GM18909 (cell line): ENCODE measurements around the gene CNKSR1.

ENCODE experiments used
- ATAC-seq: cut with Tn5 transposase; IDR thresholded peaks from one replicate; pipeline ENCODE4 v1.9.1; 2021; ENCODE audit warnings: mild to moderate bottlenecking; ENCODE audit not compliant: unreplicated experiment, poor library complexity

Gene CNKSR1

GRCh38 chr1:26180010-26180506, 2.8 kb downstream of the CNKSR1 start:
- ATAC-seq: no peak

DNA sequence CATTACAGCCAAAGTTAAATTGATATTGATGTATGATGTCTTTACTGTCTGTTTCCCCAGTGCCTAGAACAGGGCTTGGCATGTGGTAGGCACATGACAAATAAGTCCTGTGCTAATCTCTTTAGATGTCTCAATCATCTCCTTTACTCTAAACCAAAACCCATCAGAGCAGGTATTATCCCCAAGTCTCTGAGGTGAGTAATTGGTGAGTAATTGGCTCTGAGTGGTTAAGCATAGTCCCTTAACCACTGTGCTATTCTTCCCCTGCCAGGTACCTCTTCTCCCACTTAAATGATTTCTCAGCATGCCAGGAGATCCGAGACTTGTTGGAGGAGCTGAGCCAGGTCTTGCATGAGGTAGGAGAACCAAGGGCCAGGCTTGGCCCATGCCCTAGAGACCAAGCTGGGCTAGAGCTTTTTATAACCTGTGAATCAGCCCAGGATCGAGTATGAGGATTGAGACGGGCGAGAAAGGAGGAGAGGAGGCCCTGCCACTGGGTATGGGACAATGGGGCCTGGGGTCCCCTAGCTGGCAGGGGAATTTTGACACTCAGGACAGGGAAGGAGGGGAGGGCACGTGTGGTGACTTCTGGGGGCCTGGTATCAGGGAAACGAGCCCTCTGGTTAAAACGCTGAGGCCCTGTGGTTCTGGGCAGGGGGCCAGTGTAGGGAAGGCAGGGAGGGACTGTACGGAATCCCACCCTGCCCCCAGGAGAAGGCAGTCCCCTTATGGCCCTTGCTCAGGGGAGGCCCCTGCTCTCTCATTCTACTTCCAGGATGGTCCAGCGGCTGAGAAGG, 4.5 kb downstream of the CNKSR1 start:
- no peak for ATAC-seq

DNA sequence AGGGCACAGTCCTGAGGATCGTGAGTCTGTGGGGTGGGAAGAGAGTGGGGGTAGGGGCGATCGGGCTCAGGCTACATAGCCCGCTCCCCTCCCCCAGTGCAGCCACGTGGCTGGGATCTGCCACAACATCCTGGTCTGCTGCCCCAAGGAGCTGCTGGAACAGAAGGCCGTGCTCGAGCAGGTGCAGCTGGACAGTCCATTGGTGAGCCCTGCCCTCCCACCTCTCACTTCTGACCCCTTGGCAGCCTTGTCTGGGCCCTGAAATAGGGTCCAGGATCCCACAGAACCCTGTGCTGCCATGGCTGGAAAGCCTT, 5.0 kb downstream of the CNKSR1 start:
- ATAC-seq: no peak

- ATAC-seq: no peak
Measured at GRCh38 chr1:26184086-26184485, 6.8 kb downstream of the CNKSR1 start.

GRCh38 chr1:26184883-26185282, 7.6 kb downstream of the CNKSR1 start:
- ATAC-seq: no peak

- ATAC-seq: no peak
Measured at GRCh38 chr1:26187882-26188281, 10.6 kb downstream of the CNKSR1 start.

DNA sequence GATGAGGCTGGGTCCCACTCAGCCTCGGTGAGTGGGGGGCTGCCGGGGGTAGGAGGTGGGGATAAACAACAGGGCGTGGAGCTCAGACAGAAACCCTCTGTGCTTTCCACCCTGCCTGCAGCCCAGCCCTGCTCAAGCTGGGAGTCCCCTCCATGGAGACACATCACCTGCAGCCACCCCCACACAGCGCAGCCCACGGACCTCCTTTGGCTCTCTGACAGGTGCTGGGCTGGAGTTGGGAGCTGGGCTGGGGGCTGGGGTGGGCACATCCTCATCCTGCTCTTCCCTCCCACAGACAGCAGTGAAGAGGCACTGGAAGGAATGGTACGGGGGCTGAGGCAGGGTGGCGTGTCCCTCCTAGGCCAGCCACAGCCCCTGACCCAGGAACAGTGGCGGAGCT, 11.2 kb downstream of the CNKSR1 start:
- ATAC-seq: no peak

DNA sequence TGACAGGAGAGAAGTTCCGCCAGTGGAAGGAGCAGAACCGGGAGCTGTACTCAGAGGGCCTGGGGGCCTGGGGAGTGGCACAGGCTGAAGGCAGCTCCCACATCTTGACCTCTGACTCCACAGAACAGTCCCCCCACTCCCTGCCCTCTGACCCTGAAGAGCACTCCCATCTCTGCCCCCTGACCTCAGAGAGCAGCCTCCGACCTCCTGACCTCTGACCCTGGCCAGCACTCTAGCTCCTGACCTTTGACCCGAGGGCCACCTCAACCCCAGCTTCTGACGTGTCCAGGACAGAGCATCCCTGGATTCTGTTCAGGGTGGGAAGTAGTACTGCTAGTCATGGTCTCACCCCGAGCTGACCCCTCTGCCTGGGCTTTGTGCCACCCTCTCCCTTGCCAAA, 12.0 kb downstream of the CNKSR1 start:
- no peak for ATAC-seq

- no peak for ATAC-seq
Measured at GRCh38 chr1:26189751-26190275, 12.5 kb downstream of the CNKSR1 start.

- ATAC-seq: no peak
Measured at GRCh38 chr1:26190373-26190987, 13.2 kb downstream of the CNKSR1 start, which contains the start of gene CATSPER4. Gene CATSPER4 (plus strand): TSS chr1:26190602. CDS start chr1:26190628, 26 bp downstream.

GRCh38 chr1:26191739-26192138, 14.4 kb downstream of the CNKSR1 start:
- ATAC-seq: no peak

DNA sequence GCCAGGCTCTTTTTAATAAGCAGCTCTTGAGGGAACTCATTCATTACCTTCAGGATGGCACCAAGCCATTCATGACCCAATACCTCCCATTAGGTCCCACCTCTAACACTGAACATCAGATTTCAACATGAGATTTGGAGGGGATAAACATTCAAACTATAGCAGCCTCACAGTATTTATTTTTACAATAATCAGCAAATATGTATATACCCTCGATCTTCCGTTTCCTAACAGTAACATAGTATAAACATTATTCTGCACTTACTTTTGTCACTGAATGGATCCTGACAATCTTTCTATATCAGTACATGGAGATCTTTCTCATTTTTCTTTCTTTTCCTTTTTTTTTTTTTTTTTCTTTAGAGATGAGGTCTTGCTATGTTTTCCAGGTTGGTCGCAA, 18.5 kb downstream of the CNKSR1 start:
- ATAC-seq: no peak

DNA sequence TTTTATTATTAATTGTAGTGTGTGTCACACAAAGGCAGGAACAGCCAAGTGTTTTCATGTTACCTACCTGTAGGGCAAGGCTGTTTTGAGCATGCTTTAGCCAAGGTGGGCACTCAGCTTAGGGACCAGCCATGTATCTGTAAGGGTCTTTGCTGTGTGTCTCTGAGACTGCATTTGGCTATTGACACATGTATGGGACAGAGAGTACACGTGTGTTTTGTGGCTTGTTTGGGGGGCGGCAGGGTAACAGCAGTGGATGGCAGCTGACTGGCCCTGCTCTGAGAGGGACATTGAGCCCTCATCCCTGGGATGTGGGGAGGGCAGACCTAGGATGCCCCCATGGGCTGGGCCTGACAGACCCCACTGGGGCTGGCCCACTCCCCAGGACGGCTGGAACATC, 20.0 kb downstream of the CNKSR1 start:
- no peak for ATAC-seq

GRCh38 chr1:26197813-26198212, 20.5 kb downstream of the CNKSR1 start:
- ATAC-seq: no peak

DNA sequence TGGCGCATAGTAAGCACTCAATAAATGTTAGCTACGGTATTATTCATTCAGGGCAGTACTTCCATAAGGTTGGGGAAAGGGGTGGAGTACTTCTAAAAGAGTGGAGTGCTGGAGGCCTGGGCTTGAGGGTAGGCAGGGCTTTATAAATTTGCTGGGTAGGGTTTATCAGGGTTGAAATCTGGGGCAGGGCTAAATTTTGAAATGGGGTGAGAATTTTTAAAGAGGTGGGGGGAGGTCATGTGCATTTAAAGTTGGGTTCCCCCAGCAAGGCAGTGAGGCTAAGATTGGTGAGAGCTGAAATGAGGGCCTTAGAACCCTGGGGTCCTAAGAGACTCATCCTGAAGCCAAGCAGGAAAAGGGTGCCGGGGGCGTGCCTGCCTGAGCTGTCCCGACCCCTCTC, 23.1 kb downstream of the CNKSR1 start:
- no peak for ATAC-seq

GRCh38 chr1:26203642-26204318, 26.5 kb downstream of the CNKSR1 start:
- no peak for ATAC-seq

GRCh38 chr1:26210147-26210870, 33.0 kb downstream of the CNKSR1 start:
- ATAC-seq: no peak

DNA sequence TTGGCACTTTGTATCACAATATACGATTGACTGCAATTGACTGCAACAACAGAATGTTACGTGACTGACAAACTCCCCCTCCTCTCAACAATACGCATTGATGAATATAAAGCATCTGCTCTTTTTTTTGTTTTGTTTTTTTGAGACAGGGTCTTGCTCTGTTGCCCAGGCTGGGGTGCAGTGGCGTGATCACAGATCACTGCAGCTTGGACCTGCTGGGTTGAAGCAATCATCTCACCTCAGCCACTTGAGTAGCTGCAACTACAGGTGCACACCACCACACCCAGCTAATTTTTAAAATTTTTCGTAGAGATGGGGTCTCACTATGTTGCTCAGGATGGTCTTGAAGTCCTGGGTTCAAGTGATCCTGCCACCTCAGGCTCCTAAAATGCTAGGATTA, 35.4 kb downstream of the CNKSR1 start:
- no peak for ATAC-seq

GRCh38 chr1:26213335-26213905, 36.1 kb downstream of the CNKSR1 start:
- ATAC-seq: no peak

GRCh38 chr1:26215246-26215645, 38.0 kb downstream of the CNKSR1 start:
- no peak for ATAC-seq
